Iris pigment epithelial cell (primary cell): ENCODE results near the gene GREB1.

Experiments
- DNase-seq: peaks from one replicate; pipeline ENCODE4 v3.0.0-alpha.2; 2011; ENCODE audit warnings: low read depth

GREB1 gene

DNA sequence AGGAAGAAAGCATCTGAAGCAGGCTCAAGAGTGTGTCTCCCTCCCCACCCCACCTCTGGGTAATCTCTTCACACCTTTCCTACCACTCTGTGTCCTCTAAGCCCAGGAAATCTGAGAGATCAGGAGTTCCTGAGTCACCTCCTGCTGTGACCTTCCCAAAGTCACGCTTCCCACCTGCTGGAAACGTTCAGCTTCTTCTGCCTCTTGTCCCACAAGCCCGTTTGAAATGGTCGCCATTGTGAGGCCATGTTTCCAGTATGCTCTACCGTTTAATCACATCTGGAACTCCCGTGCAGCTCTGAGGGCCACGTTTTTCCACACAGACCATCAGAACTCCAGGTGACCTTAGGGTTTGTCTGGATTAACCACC is 25.9 kb downstream of the GREB1 start:
- DNase-seq = no peak

DNA sequence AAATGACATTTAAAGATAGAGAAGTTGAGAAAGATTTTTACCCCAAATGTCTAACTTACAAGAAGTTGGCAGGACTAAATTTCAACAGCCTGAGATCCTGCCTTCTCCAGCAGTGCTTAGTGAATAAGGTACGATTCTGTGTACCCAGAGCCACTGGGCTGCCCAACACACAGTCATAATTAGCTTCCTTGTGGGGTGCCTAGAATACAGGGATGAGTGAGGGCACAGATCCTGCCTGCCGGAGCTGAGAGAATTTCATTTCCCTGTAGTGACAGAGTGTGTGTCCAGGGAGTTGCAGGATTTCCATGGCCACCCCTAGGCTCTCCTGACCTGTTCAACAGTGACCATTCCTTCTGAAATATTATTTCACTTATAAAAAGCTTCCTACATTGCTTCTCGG is 27.0 kb downstream of the GREB1 start:
- DNase-seq = no peak

DNA sequence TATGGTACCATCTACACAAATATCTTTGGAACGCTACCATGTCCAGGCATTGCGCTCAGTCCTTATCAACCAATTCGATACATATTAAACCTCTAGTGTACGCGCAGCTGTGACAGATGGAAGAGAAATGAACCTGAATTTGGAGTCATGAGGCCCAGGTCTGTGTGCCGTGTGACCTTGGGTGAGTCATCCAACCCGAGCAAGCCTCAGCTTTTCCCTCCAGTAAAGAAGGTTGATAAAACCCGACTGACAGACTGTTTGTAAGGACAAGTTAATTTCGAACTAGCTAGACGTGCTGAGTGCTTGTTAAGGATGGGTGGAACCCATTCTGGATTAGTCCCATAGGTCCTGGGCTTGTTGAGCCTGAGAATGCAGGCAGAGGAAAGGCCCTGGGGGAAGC is 28.2 kb downstream of the GREB1 start:
- peak; percentile 14 for DNase-seq

DNA sequence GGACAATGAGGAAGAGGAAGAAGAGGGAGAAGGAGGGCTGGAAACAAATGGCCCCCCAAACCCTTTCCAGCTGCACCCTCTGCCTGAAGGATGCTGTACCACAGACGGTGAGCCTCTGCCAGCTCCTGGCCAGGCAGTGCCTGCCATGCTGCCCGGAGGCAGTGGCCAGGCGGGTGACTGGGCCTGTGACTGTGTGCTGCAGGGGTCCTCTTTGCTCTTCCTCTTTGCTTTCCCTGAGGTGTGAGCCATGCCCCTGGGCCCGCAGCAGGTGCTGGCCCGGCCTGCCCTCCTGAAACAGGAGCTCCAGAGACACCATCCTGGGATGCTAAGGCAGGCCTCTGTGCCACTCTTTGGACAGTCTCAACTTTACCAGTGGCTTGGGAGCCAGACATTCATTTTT is 28.6 kb downstream of the GREB1 start:
- no peak for DNase-seq

DNA sequence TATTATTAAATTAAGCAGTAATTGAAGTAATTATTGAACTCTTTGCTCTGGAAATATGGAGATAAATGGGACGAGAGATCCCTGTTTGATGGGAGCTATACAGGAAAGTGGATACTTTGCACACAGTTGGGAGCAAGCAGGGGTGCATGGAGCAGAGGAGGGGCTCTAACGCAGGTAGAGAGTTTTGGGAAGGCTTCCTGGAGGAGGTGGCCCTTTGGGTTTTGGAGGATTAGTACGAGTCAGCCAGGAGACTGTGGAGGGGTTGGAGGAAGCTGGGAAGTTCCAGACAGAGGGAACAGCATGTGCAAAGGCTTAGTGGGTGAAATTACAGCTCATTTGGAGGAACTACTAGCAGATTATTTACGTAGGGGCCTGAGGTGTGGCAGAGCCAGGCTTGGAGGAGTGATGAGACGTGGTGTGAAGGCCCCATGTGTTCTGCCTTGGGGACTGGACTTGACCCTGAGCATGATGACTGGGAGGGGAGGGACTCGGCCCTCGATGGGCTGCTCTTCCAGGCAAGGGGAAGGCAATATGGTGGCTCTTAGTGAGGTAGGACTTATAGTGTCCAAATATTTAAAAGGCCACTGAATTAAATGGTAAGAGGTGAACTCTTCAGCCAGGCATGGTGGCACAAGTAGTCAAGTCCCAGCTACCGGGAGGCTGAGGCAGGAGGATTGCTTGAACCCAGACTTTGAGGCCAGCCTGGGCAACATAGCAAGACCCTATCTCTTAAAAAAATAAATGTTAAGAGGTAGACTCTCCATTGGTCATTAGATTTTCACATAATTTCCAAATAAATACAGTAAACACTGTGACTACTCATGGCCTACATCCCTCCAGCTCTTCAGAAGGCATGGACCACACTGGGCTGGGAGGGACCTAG is 30.2 kb downstream of the GREB1 start:
- no peak for DNase-seq

DNA sequence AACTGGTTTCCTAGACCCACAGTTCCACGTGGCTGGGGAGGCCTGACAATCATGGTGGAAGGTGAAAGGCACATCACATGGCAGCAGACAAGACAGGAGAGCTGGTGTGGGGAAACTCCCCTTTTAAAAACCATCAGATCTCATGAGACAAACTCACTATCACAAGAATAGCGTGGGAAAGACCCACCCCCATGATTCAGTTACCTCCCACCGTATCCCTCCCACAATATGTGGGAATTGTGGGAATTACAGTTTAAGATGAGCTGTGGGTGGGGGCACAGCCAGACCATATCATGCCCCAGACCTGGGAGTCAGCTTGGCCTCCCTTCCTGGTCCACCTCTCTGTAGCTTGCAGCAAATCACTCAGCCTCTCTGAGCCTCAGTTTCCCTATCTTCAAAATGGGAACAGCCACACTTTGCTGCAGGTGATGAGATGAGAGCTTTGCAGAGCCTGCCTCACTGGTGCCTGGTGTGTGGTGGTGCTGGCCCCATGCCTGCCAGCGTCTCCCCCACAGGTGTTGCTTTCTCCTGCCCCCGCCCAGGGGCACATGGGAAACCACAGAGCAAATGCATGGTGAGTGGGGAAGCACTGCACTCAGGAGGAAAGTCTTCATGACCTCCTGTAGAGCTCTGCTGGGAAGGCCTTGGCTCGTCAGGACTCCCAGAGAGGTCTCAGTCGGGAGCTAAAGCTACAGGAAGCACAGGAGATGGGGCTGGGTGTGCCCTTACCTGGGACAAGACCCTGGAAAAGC is 31.1 kb downstream of the GREB1 start:
- DNase-seq = no peak

DNA sequence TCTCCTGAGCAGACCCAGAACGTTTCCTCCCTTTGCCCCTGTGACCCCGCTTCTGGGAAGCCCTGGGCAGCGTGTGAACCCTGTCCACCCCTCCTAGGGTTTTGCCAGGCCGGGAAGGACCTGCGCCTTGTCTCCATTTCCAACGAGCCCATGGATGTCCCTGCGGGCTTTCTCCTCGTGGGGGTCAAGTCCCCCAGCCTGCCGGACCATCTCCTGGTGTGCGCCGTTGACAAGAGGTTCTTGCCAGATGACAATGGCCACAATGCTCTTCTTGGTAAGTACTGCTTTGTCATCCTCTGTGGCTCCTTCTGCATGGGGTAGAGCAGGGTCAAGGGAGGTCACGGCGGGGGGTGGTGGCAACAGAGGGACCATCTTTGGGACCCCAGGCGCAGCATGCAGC is 32.5 kb downstream of the GREB1 start:
- no peak for DNase-seq

DNA sequence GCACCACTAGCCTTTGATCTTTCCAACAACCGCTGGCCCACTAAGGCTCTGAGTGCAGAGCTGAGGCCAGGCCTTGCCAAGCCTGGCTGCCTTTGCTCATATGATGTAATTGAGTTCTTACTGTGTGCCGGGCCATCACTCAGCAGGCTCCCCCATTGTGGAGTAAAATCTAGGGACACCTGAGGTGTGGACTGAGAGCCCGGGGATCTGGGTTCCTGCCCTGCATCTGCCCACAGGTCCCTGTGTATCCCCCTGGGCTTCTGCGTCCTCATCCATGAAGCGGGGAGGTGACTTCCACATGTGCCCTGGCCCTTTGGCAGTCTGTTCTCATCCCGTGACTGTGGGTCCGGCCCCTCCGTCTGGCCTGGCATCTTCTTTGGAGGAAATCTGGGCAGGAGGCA is 33.8 kb downstream of the GREB1 start:
- DNase-seq = no peak

DNA sequence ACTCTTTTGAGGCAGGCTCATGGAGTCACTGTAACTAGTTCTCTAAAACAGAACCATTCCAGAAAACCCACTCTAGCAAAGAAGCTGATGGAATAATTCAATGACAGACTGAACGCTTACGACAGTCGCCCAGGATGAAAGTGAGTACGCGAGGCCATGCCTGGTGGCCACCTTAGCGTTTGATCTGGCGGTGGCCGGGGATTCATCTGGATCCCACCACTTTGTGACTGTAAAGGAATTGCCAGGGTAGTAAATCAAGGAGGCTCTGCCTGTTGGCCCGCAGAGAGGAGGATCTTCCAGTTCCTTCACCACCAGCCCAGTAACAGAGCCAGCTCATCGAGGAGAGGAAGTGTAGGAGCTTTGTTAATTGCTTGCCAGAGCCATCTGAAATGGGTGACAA is 34.6 kb downstream of the GREB1 start:
- no peak for DNase-seq

DNA sequence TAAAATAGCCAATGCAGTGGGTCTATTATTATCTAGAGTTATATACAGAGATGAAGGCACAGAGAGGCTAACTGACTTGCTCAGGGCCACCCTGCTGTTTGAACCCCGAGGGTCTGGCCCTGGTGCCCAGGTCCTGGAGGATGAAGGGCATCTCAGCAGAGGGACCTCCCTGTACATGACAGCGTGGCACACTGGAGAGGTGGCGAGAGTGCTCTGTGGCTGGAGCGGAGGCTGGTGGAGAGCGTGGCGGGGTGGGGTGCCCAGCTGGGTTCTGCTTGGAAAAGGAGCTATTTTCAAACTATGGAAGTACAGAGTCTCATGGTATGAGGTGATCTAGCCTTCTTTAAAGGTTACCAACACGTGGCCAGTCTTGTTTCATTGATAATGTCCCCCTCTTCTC is 35.8 kb downstream of the GREB1 start:
- no peak for DNase-seq

DNA sequence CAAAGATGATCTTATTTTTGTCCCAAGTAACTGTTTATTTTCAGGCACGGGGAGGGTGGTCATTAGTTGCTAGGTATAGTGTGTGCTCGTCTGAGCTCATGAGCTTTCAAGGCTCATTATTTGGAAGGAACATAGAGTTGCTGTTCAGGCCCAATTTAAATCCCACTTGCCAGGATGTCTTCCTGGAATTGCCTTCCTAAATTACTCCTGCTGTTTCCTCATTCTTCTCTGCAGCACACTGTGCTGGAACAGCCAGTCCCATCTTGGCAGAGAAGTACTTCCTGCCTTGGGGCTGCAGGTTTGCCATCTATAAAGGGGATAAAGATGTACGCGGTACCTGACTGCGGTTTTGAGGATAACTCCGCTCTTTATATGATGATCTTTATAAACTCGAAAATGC is 37.3 kb downstream of the GREB1 start:
- DNase-seq = no peak

DNA sequence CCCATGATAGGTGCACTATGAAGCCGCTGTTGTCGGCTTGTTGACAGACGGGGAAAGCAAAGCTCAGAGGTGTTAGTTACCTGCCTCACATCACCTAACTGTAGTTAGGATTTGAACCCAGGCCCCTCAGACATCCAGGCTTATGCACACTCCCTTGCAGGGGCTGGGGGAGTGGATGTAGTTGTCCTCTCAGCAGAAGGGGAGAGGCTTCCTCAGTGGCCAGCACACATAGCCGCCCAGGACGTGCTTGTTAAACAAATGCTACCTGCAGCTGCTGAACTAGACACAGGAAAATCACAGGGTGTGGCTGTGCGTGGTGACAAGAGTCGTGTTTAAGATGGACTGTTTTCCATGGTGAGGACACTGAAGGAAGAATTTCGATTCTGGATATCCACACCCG is 39.2 kb downstream of the GREB1 start:
- DNase-seq = no peak

DNA sequence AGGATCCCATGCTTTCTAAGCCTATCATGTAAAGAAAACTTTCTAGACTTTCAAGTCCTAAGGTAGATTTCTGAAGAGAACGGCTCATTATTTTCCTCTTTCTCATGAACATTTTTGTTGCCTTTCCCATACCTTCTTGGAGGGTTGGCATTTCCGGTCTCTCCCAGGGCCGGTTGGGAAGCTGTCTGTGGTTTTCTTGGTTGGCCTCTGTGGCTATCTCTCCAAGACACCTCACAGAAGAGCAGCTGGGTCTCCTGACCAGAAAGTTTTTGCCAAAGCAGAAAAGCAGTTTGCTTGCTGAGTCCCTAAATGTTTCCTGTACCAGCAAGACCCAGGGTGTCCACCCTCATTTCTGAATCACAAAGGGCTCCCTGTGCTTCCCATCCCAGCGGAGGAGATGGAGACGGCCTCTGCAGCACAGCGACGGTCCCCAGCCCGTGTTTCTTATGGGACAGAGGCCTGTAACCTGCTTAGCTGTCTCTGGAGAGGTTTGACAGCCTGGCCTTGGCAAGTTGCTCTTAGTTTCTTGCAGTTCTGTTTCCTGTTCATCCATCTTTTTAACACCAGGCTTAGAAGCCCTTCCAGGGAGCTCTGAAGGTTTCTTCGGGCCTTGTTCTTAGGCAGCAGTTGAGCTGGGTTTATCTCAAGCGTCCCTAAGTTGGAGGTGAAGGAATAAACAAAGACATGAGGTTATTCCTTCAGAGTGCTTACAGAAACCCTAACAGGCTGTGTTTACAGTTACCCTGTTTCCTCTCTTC is 39.8 kb downstream of the GREB1 start:
- peak; percentile 12 for DNase-seq

DNA sequence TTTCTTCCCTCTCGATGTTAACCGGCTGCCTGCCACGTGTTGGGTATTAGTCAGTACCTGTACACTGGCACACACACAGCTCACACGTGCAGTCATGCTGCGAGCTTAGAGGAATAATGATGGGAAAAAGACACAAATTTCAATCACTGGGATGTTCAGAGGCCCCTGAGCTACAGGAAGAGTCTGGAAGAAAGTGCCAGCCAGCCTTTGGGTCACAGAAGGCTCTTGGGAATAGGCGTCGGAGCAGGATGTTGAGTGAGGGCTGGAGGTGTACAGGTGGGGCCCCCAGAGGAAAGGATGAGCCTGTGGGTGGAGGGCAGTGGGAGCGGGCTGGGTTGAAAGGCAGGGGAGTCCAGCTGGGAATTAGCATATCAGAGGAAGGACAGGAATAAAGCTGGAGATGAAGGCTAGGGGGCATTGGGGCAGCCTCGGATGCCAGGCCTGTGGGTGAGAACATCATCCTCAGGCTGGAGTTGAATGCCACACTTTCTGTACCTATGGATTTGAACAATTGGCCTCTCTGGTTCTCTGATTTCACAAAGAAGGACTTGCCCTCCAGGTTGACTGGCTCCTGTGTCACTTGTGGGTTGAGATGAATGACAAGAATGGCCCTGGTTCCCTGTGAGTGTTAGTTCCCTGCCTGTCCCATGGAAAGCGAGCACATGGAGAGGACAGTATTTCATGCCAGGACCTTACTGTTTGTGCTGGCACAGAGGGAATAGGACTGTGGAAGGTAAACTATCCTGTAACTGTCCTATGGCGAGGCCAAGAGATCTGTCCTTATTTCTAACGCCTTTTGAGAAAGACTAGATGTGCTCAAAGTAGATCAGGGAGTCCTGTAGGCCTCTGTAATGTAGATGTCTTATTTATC is 40.6 kb downstream of the GREB1 start:
- DNase-seq = no peak

DNA sequence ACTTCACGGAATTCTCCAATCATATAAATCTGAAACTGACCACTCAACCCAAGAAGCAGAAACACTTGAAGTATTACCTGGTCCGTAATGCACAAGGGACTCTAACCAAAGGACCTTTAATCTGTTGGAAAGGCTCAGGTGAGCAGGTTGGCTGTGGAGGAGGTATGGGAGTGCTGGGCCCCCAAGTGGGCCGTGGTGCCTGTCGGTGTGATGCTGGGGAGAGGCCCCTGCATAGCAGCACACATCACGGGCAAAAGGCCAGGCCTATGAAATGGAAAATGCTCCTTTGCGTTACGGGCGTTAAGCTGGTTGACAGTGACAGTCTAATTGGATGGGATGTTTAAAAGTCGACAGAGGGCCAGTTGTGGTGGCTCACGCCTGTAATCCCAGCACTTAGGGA is 42.6 kb downstream of the GREB1 start:
- no peak for DNase-seq

DNA sequence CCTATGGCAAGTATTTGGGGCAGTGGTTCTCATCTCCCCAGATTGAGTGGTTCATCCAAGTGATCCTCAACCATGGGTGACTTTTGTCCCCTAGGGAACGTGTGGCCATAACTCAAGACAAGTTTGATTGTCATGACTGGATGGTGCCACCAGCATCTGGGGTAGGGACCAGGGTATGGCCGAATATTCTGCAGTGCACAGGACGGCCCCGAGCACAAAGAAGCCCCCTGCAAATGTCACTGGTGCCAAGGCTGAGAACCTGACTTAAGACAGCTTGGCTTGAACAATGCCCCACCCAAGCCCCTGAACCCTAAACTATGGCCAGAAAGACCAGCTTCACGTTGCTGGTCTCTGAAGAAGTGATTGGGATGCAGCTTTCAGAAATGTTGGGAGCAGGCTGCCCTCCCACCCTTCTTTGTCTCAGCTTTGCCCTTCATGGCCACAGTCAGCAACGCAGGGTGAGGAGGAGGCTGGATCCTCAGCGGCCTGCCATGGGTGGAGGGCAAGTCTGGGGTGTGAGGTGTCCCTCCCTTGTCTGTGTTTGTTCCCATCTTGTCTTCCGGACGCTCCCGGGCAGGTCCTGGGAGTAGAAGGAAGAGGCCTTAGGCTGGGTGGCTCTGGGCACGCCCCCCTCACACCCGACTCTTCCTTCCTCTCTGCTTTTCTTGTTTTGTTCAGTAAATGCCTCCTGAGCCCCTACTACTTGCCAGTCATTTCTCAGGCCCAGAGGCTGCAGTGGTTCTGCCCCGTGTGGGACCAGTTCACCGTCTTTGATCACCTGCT is 43.4 kb downstream of the GREB1 start:
- DNase-seq = no peak

DNA sequence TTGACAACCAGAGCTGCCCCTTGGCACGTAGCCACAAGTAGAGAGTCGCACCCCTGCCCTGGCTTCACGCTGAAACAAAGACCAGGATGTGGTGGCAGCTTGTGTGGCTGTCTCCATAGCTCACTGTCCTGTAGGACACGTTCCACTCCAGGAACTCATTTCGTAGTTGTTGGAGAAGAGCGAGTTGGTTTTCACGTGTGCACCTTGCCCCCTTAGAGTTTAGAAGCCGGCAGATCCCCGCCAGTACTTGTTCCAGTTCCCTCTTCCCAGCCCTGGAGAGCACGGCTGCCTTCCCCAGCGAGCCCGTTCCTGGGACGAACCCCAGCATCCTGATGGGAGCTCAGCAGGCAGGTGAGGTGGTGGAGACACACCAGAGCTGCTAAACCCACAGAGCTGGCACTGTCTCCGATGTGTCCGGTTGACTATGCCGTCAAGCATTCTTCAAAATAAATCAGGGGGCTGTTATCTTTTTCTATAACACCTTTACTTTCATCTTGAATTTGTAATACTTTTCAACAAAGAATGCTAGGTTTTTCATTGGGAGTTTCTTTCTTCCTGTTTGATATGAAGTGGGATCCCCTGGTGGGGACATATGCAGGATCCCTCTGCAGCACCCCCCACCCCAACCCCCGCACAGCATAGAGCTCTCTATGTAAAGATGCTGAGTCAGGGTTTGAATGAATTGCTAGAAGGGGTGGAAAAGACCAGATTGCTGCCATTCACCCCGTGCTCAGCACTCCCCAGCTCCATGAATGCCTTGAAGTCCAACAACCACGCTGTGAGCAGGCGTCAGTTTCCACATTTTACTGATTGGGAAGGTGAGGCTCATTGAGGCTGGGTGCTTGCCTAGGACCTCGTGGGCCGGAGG is 44.5 kb downstream of the GREB1 start:
- no peak for DNase-seq

DNA sequence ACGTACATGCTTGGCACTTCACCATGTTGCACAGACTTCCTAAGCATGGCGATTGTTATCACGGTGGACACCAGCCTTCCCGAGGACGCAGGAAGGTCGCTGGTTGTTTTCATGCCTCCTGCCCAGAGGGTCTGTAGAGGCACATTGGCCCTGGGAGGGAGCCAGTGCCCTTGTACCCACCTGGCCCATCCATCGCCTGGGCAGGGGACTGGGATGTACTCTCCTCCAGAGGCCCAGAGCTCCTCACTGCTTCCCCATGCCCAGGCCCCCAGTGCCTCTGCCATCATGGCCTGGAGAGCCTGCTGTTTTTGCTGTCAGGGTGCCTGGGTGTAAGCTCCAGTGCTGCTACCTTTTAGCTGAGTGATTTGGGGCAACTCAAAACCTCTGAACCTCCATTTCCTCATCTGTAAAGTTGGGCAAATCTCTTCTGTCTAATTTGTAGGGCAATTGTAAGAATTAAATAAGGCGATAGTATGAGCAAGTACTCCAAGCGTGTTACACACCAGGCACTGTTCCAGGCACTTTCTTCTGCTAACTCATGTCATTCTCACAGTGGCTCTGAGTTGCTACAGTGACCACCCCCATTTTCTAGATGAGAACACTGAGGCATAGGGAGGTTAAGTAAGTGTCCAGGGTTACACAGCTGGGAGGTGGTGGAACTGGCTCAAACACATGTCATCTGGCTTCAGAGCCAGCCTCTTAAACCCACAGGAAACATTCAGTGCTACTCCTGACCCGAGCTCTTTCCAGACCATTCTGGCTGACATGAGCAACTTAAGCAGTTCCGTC is 45.3 kb downstream of the GREB1 start:
- DNase-seq = no peak
